ENCODE results near the gene MED13L.
A peak's percentile ranks its signal among the peaks of the same experiment; 100 is the strongest.

MED13L gene

GRCh38 chr12:115964214-115964613 is 313.3 kb downstream of the MED13L start:
- DNase-seq, result no peak

- DNase-seq, result peak; percentile 23
Measured at GRCh38 chr12:115962216-115962615, 315.3 kb downstream of the MED13L start.

- no peak for DNase-seq
Measured at GRCh38 chr12:115960868-115961802, 316.4 kb downstream of the MED13L start.

GRCh38 chr12:115957686-115958290 is 319.7 kb downstream of the MED13L start:
- no peak for DNase-seq

GRCh38 chr12:115956659-115957058 is 320.8 kb downstream of the MED13L start:
- DNase-seq, result no peak

- DNase-seq, result no peak
Measured at GRCh38 chr12:115956236-115956635, 321.3 kb downstream of the MED13L start.

GRCh38 chr12:115953450-115953849 is 324.0 kb downstream of the MED13L start:
- no peak for DNase-seq

- no peak for DNase-seq
Measured at GRCh38 chr12:115953031-115953430, 324.5 kb downstream of the MED13L start.

GRCh38 chr12:115950959-115951358 is 326.5 kb downstream of the MED13L start:
- DNase-seq, result no peak

GRCh38 chr12:115949675-115950074 is 327.8 kb downstream of the MED13L start:
- DNase-seq, result no peak

GRCh38 chr12:115947696-115948062 is 329.8 kb downstream of the MED13L start:
- DNase-seq, result no peak

GRCh38 chr12:115946867-115947695 is 330.4 kb downstream of the MED13L start:
- DNase-seq, result no peak

GRCh38 chr12:115946092-115946491 is 331.4 kb downstream of the MED13L start:
- DNase-seq, result no peak

- no peak for DNase-seq
Measured at GRCh38 chr12:115945491-115945885, 332.0 kb downstream of the MED13L start.

- no peak for DNase-seq
Measured at GRCh38 chr12:115944837-115945490, 332.5 kb downstream of the MED13L start.

GRCh38 chr12:115944392-115944742 is 333.1 kb downstream of the MED13L start:
- DNase-seq, result no peak

- no peak for DNase-seq
Measured at GRCh38 chr12:115943630-115944391, 333.7 kb downstream of the MED13L start.

- DNase-seq, result no peak
Measured at GRCh38 chr12:115943310-115943629, 334.2 kb downstream of the MED13L start.

- DNase-seq, result no peak
Measured at GRCh38 chr12:115942346-115942745, 335.1 kb downstream of the MED13L start.

- peak; percentile 36 for DNase-seq
Measured at GRCh38 chr12:115941362-115941761, 336.1 kb downstream of the MED13L start.

GRCh38 chr12:115938794-115939377 is 338.6 kb downstream of the MED13L start:
- no peak for DNase-seq
